H9 (cell line): ENCODE data around the gene NUDCD2. TPM values are rescaled to one million over a fixed set of nuclear protein-coding genes. Genes with fewer than 3 reads are reported as not detected.

Experiments
- DNase-seq: peaks from one replicate; pipeline ENCODE4 v3.0.0-alpha.2; 2017
- H2AFZ ChIP-seq: one replicate; pipeline ENCODE4 v1.6.1; 2013; ENCODE audit warnings: mild to moderate bottlenecking, low read length, control low read depth, moderate library complexity
- H2AK5ac ChIP-seq: 2 replicates; pipeline ENCODE4 v1.6.1; 2013; ENCODE audit warnings: low read length, control low read depth, mixed read lengths; ENCODE audit not compliant: insufficient read length
- H2BK120ac ChIP-seq: one replicate; pipeline ENCODE4 v1.6.1; 2013; ENCODE audit warnings: low read depth, mild to moderate bottlenecking, low read length, control low read depth, inconsistent platforms; ENCODE audit not compliant: poor library complexity, severe bottlenecking
- H2BK12ac ChIP-seq: 2 replicates; pipeline ENCODE4 v1.6.1; 2013; ENCODE audit warnings: low read length, control low read depth, mixed read lengths, low read depth; ENCODE audit not compliant: insufficient read length
- H2BK15ac ChIP-seq: 2 replicates; pipeline ENCODE4 v1.6.1; 2013; ENCODE audit warnings: low read depth, low read length, control low read depth
- H2BK20ac ChIP-seq: one replicate; pipeline ENCODE4 v1.6.1; 2013; ENCODE audit warnings: low read depth, mild to moderate bottlenecking, low read length, control low read depth, inconsistent platforms; ENCODE audit not compliant: poor library complexity, severe bottlenecking
- H2BK5ac ChIP-seq: 2 replicates; pipeline ENCODE4 v1.6.1; 2013; ENCODE audit warnings: low read length, control low read depth, mixed read lengths; ENCODE audit not compliant: insufficient read length
- H3K14ac ChIP-seq: 2 replicates; pipeline ENCODE4 v1.6.1; 2013; ENCODE audit warnings: low read length, control low read depth; ENCODE audit not compliant: insufficient read depth
- H3K18ac ChIP-seq: 2 replicates; pipeline ENCODE4 v1.6.1; 2013; ENCODE audit warnings: low read depth, mild to moderate bottlenecking, mixed read lengths, low read length, control low read depth; ENCODE audit not compliant: insufficient read length
- H3K23ac ChIP-seq: 2 replicates; pipeline ENCODE4 v1.6.1; 2013; ENCODE audit warnings: low read length, control low read depth, mixed read lengths, low read depth; ENCODE audit not compliant: insufficient read length
- H3K23me2 ChIP-seq: 2 replicates; pipeline ENCODE4 v1.6.1; 2013; ENCODE audit warnings: low read depth, mild to moderate bottlenecking, mixed read lengths, low read length, control low read depth; ENCODE audit not compliant: insufficient read length, poor library complexity, severe bottlenecking
- H3K27ac ChIP-seq: 2 replicates; pipeline ENCODE4 v1.5.1; 2013; ENCODE audit warnings: low read length, control low read depth, mixed read lengths, low read depth; ENCODE audit not compliant: insufficient read length
- H3K27me3 ChIP-seq: 2 replicates; pipeline ENCODE4 v1.6.1; 2013; ENCODE audit warnings: low read length, control low read depth, inconsistent platforms; ENCODE audit not compliant: insufficient read depth
- H3K4ac ChIP-seq: 2 replicates; pipeline ENCODE4 v1.6.1; 2013; ENCODE audit warnings: low read depth, mild to moderate bottlenecking, control low read depth, inconsistent platforms, low read length, moderate library complexity
- H3K4me1 ChIP-seq: 2 replicates; pipeline ENCODE4 v1.6.1; 2013; ENCODE audit warnings: low read length, control low read depth, inconsistent platforms; ENCODE audit not compliant: insufficient read depth
- H3K4me2 ChIP-seq: 2 replicates; pipeline ENCODE4 v1.6.1; 2013; ENCODE audit warnings: low read length, control low read depth, mixed read lengths; ENCODE audit not compliant: insufficient read length, insufficient read depth
- H3K56ac ChIP-seq: 2 replicates; pipeline ENCODE4 v1.6.1; 2013; ENCODE audit warnings: low read depth, mild to moderate bottlenecking, mixed read lengths, low read length, control low read depth; ENCODE audit not compliant: insufficient read length
- H3K79me1 ChIP-seq: 2 replicates; pipeline ENCODE4 v1.6.1; 2013; ENCODE audit warnings: low read depth, mild to moderate bottlenecking, moderate library complexity, low read length, control low read depth, inconsistent platforms; ENCODE audit not compliant: insufficient read depth, poor library complexity, severe bottlenecking
- H3K79me2 ChIP-seq: 2 replicates; pipeline ENCODE4 v1.6.1; 2013; ENCODE audit warnings: low read length, control low read depth, inconsistent platforms; ENCODE audit not compliant: insufficient read depth
- H3K9ac ChIP-seq: 2 replicates; pipeline ENCODE4 v1.6.1; 2013; ENCODE audit warnings: low read length, control low read depth, mixed read lengths; ENCODE audit not compliant: insufficient read length; ENCODE audit errors: extremely low read depth
- H3K9me3 ChIP-seq: one replicate; pipeline ENCODE4 v1.6.1; 2013; ENCODE audit warnings: low read depth, low read length, inconsistent platforms; ENCODE audit not compliant: control insufficient read depth
- H3T11ph ChIP-seq: one replicate; pipeline ENCODE4 v1.6.1; 2013; ENCODE audit warnings: mild to moderate bottlenecking, low read length, control low read depth, inconsistent platforms
- H4K20me1 ChIP-seq: one replicate; pipeline ENCODE4 v1.6.1; 2013; ENCODE audit not compliant: control insufficient read depth, insufficient read length, insufficient read depth
- H4K5ac ChIP-seq: 2 replicates; pipeline ENCODE4 v1.6.1; 2013; ENCODE audit warnings: low read depth, mild to moderate bottlenecking, mixed read lengths, low read length, control low read depth; ENCODE audit not compliant: insufficient read length
- H4K8ac ChIP-seq: replicated peaks from 2 replicates; pipeline ENCODE4 v1.6.1; 2013; ENCODE audit warnings: low read length, control low read depth, mixed read lengths, low read depth; ENCODE audit not compliant: insufficient read length
- H4K91ac ChIP-seq: 2 replicates; pipeline ENCODE4 v1.6.1; 2013; ENCODE audit warnings: low read depth, mild to moderate bottlenecking, moderate library complexity, mixed read lengths, low read length, control low read depth; ENCODE audit not compliant: insufficient read length
- H3K27ac Mint-ChIP-seq, 3 experiments: 2 replicates in 2 of 3; 3 replicates in 1 of 3; pipeline ENCODE4 v1.8.0; 2020 to 2021; ENCODE audit warnings: mixed read lengths in 3 of 3, mild to moderate bottlenecking in 1 of 3, moderate library complexity in 1 of 3
- H3K27me3 Mint-ChIP-seq: 2 replicates; pipeline ENCODE4 v1.8.0; 2021; ENCODE audit warnings: low read depth, mild to moderate bottlenecking, moderate library complexity, mixed read lengths
- H3K36me3 Mint-ChIP-seq, 3 experiments: 2 replicates in 2 of 3; 3 replicates in 1 of 3; pipeline ENCODE4 v1.8.0; 2020 to 2021; ENCODE audit warnings: low read depth in 3 of 3, mixed read lengths in 3 of 3; ENCODE audit not compliant: insufficient read depth in 1 of 3
- H3K4me1 Mint-ChIP-seq, 2 experiments: 2 replicates each; pipeline ENCODE4 v1.8.0; 2020; ENCODE audit warnings: mixed read lengths in 2 of 2
- H3K4me3 Mint-ChIP-seq, 2 experiments: 2 replicates in 1 of 2; 3 replicates in 1 of 2; pipeline ENCODE4 v1.8.0; 2020 to 2021; ENCODE audit warnings: mild to moderate bottlenecking in 2 of 2, mixed read lengths in 2 of 2, moderate library complexity in 1 of 2
- H3K9me3 Mint-ChIP-seq, 2 experiments: 2 replicates in 1 of 2; 3 replicates in 1 of 2; pipeline ENCODE4 v1.8.0; 2020; ENCODE audit warnings: mild to moderate bottlenecking in 2 of 2, mixed read lengths in 2 of 2, moderate library complexity in 1 of 2
- CTCF ChIP-seq: fragments of 200-600 bp; sonication (generic); conservative IDR thresholded peaks from 3 replicates; pipeline ENCODE4 v1.8.0; 2021; ENCODE audit warnings: antibody characterized with exemption, mild to moderate bottlenecking
- WGBS: extraction: QIAGEN DNeasy Blood & Tissue Kit; methylation state at CpG from one replicate; pipeline ENCODE4 v1.1.7; 2013; ENCODE audit warnings: missing lambda C conversion rate, low lambda C conversion rate, mixed read lengths; ENCODE audit not compliant: insufficient read length; ENCODE audit errors: extremely low coverage; 5-methylcytosine and 5-hydroxymethylcytosine counted together
- total RNA-seq: library from RNA; stranded (reverse); gene quantifications from 2 replicates; pipeline ENCODE4 v1.2.1, GENCODE V29; 2021

Gene NUDCD2
- total RNA-seq, 1 experiment from 2014 or later: 42.2 TPM

GRCh38 chr5:163478982-163479271 lies 19.0 kb upstream of the NUDCD2 start:
- WGBS: no CpG with 5 or more reads among the region's 1 CpG
- Histone ChIP-seq H3K23me2 (no peaks in the 10 kb centered on the region), H4K91ac (no peak overlapping the region), H3K4me2 (no peak overlapping the region), H3K4ac (no peak overlapping the region), H2AK5ac (no peak overlapping the region), H3K14ac (no peak overlapping the region), H3T11ph (no peak overlapping the region), H3K9ac (no peak overlapping the region), H3K18ac (no peak overlapping the region), H3K79me1 (no peaks in the 10 kb centered on the region), H2AFZ (no peak overlapping the region), H2BK12ac (no peak overlapping the region), H4K5ac (no peak overlapping the region), H3K56ac (no peak overlapping the region), H3K4me1 (no peaks in the 10 kb centered on the region), H3K9me3 (no peaks in the 10 kb centered on the region), H3K27me3 (no peaks in the 10 kb centered on the region), H3K27ac (no peak overlapping the region), H3K79me2 (no peaks in the 10 kb centered on the region), H2BK120ac (no peak overlapping the region), H2BK20ac (no peak overlapping the region), H2BK5ac (no peak overlapping the region), H4K20me1 (no peaks in the 10 kb centered on the region), H3K23ac (no peak overlapping the region), H2BK15ac (no peak overlapping the region), H4K8ac (no peak overlapping the region)
- DNase-seq: no peak
- no peak overlapping the region for H3K27ac Mint-ChIP-seq
- no peaks in the 10 kb centered on the region for H3K27me3 Mint-ChIP-seq
- no peak for TF ChIP-seq CTCF
- no peak overlapping the region for H3K4me3 Mint-ChIP-seq
- H3K9me3 Mint-ChIP-seq: no peaks in the 10 kb centered on the region
- H3K36me3 Mint-ChIP-seq: peaks cover 40 to 92% (median 73%) of the 10 kb centered on the region in 3 experiments; a peak in 6 of 7 replicates
- no peaks in the 10 kb centered on the region for H3K4me1 Mint-ChIP-seq
